Ectodermal cell (in vitro differentiated cells): ENCODE measurements around the gene NEDD9.

ENCODE experiments used
- H3K27ac ChIP-seq: 2 replicates; pipeline ENCODE4 v1.7.0; 2013; ENCODE audit warnings: mild to moderate bottlenecking, low read depth, low read length; ENCODE audit not compliant: insufficient read depth, poor library complexity, severe bottlenecking
- H3K27me3 ChIP-seq: 2 replicates; pipeline ENCODE4 v1.7.0; 2013; ENCODE audit warnings: mild to moderate bottlenecking, low read length; ENCODE audit not compliant: insufficient read depth, control insufficient read depth, poor library complexity, severe bottlenecking
- H3K36me3 ChIP-seq: one replicate; pipeline ENCODE4 v1.7.0; 2013; ENCODE audit warnings: low read length; ENCODE audit not compliant: control insufficient read depth, insufficient read depth
- H3K4me1 ChIP-seq: one replicate; pipeline ENCODE4 v1.7.0; 2013; ENCODE audit warnings: low read length; ENCODE audit not compliant: control insufficient read depth, insufficient read depth
- H3K4me3 ChIP-seq: 2 replicates; pipeline ENCODE4 v1.7.0; 2013; ENCODE audit warnings: low read depth, low read length, control low read depth; ENCODE audit not compliant: insufficient read depth
- H3K9me3 ChIP-seq: 2 replicates; pipeline ENCODE4 v1.7.0; 2013; ENCODE audit warnings: mild to moderate bottlenecking, low read length, moderate library complexity; ENCODE audit not compliant: control insufficient read depth
- WGBS, 2 experiments: methylation state at CpG; one replicate each; pipeline ENCODE4 v1.1.7; 2013; ENCODE audit warnings: missing lambda C conversion rate in 2 of 2; 5-methylcytosine and 5-hydroxymethylcytosine counted together

NEDD9 gene

DNA sequence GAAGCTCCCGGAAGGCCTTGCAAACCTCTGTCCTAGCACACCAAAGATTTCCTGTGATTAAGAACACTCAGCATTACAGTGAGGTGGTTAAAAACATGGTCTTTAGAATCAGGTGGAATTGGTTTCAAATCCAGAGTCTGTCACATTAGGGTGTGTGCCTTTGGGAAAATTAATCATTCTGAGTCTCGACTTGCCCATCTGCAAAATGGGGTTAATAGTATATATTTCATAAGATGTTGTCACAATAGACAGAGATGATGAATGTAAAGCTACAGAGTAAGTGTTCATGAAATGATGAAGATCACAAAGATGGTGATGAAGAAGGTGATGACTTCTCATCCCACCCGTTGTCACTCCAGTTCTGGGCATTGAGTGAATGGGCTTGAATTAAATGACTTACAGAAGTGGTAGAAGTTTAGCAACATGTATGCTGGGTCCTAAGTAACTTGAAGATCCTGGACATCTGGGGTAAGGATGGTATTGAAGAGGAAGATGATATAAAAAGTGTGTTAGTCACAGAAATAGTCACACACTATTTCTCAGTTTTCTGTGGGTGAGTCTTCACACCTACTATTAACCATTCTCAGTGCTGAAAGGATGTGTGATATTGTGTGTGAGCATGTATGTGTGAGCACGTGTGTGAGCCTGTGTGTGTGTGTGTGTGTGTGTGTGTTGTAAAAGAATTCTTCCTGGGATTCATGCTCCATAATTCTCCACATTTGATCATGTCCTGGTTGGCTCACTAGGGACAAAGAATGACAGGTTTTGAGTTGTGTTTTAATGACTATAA, 28.0 kb upstream of the NEDD9 start:
- no peaks in the 10 kb centered on the region for H3K27me3 ChIP-seq
- H3K36me3 ChIP-seq, result no peaks in the 10 kb centered on the region
- 93 to 98% methylated on average over 4 of the region's 4 CpGs for WGBS, 2 experiments
- no peaks in the 10 kb centered on the region for H3K9me3 ChIP-seq
- no peak overlapping the region for H3K27ac ChIP-seq
- H3K4me3 ChIP-seq, result no peak overlapping the region
- H3K4me1 ChIP-seq, result peaks cover 4% of the 10 kb centered on the region

DNA sequence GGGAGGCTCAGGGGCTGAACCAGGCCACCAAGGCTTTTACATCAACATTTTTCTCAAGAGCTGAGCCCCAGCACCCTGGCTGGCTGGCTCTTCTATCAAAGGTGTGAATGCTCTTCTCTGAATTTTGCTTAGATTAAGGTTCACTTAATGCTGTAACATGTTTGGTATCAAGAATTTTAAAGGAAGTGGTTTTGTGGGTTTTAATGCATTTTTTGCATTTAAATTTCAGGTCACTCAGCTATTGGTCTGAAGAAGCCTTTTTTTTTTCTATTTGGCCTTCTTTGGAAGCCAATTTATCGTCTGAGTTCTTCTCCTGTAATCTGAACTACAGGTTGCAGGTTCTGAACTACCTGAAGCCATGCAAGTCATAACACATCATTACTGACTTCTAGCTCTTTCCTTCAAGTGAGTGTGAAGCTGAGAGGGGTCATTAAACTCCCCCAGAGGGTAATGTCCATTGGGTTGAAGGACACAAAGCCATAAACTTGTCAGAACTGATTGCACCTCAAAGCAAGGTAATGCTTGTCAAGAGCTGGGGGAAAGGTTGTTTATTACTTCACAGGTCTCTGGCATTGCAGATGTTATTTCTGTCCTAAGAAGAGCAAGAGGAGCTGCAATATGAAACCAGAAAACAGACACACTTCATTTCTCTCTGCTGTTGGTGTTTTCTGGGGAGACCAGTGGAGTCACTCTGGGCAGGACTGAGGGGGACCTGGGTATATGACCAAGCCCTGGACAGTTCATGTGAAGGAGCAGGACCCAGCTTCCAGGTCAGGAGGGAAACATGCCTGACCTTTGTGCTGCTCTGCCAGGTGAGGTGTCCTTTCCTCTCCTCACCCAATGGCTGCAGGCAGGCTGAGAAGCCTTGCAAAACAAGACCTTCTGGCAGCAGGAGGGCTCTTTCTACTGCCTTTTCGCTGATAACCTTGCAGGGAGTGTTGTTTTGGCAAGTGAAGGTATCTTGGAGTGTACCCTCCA, 26.1 kb upstream of the NEDD9 start:
- WGBS, 2 experiments, result 76 to 84% methylated on average over 2 of the region's 2 CpGs

DNA sequence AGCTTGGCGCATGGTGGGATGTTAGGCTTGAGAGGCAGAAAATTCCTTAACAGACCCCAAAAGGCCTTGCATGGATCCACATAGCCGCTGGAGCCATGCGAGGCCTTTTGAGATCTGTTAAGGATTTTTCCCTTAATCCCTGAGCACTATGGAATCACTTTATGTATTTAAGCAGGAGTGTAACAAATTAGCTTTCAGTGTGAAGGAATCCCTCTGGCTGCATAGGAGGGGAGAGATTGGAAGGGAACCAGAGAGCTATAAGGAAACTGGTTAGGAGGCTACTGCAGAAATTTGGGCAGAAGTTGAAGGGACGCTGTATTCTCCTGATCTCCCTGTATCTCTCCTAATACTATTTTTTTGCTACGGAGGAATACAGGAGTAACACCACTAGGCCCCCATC, 23.1 kb upstream of the NEDD9 start:
- H3K9me3 ChIP-seq, result no peaks in the 10 kb centered on the region
- no peaks in the 10 kb centered on the region for H3K36me3 ChIP-seq
- H3K27ac ChIP-seq, result no peak overlapping the region
- WGBS, 2 experiments, result 94 to 95% methylated on average over 5 of the region's 5 CpGs
- H3K27me3 ChIP-seq, result no peaks in the 10 kb centered on the region
- no peaks in the 10 kb centered on the region for H3K4me1 ChIP-seq
- H3K4me3 ChIP-seq, result no peak overlapping the region

More for the DNA sequence above, 26.1 kb upstream of the NEDD9 start:
- no peaks in the 10 kb centered on the region for H3K9me3 ChIP-seq
- H3K4me1 ChIP-seq, result peaks cover 4% of the 10 kb centered on the region
- no peaks in the 10 kb centered on the region for H3K36me3 ChIP-seq
- no peak overlapping the region for H3K27ac ChIP-seq
- no peak overlapping the region for H3K4me3 ChIP-seq
- H3K27me3 ChIP-seq, result no peaks in the 10 kb centered on the region

DNA sequence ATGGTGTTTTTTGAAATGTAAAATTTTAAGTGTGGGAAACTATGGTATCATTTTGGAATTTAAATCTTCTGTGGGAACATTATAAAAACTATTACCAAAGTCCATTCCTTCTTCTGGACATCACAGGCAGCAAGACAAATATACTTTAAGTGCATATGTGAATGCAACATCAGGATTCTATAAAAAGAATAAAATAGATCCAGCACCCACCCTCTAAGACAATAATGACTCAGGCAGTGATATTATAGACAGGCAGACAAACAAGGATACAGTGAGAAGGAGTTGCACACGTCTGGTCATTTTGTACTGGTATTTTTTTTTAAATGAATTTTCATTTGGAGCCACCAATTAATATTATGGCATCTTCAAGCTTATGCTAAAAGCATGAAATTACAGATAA, 21.1 kb upstream of the NEDD9 start:
- 82 to 100% methylated on average over 1 of the region's 1 CpG for WGBS, 2 experiments
- Histone ChIP-seq H3K27ac (no peak overlapping the region), H3K27me3 (no peaks in the 10 kb centered on the region), H3K4me1 (no peaks in the 10 kb centered on the region), H3K9me3 (no peaks in the 10 kb centered on the region), H3K4me3 (no peak overlapping the region), H3K36me3 (no peaks in the 10 kb centered on the region)

DNA sequence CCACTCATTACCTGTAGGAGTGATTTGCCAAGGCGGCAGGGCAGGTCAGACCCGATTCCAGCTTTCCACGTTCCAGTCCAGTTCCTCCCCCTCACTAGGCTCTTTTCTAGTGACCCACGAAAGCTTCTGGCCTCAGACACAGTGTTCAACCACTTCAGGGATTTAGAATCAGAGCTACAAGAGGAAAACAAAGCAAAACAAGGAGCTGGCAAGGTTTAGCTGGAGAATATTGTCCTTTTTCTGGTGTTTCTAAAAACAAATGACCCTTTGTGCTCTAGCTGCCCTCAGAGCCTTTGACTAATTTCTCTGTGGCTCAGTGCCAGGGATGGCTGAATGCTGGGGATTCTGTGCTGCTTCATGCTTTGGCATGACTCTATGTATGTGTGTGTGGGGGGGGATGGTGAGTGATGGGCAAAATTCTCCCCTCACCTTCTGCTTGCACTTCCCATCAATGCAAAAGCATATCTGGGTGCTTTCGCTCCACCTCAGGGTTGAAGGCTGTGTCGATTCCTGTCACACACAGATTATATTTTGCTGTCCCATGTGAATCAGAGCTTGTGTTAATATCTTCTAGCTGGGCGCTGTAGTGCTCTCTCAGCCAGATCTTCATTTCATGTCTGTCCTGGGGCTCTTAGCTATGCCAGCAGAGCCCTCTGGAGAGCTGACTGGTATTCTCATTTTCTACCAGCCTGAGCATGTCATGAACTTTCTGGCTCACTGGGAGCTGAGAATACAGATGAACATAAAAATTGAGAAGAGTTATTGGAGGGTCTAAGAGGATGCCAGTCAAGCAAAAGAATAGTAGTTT, 19.3 kb upstream of the NEDD9 start:
- Histone ChIP-seq H3K9me3 (no peaks in the 10 kb centered on the region), H3K36me3 (no peaks in the 10 kb centered on the region), H3K27me3 (no peaks in the 10 kb centered on the region), H3K4me1 (no peaks in the 10 kb centered on the region), H3K27ac (no peak overlapping the region), H3K4me3 (no peak overlapping the region)
- WGBS, 2 experiments, result 91 to 92% methylated on average over 7 of the region's 7 CpGs

DNA sequence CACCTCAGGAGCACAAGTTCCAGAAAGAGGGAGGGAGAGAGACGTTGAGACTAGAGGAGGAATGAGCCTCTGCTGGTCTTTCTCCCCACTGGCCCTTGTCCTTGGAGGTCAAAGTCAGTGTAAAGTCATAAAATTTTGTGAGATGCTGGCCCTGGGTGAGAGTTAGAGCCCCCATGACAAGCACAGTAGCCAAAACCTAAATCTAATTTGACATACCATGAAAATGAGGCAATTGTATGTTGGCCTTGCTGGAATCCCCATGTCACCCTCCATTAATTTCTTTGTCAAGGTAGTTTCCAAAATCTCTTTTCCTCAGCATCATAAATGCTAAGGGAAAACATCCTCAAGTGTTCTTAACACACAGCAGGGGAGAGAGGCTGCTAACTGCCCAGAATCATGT, 17.6 kb upstream of the NEDD9 start:
- Histone ChIP-seq H3K36me3 (no peaks in the 10 kb centered on the region), H3K27ac (no peak overlapping the region), H3K27me3 (no peaks in the 10 kb centered on the region), H3K4me3 (no peak overlapping the region), H3K9me3 (no peaks in the 10 kb centered on the region), H3K4me1 (no peaks in the 10 kb centered on the region)
- 84 to 91% methylated on average over 1 of the region's 1 CpG for WGBS, 2 experiments

DNA sequence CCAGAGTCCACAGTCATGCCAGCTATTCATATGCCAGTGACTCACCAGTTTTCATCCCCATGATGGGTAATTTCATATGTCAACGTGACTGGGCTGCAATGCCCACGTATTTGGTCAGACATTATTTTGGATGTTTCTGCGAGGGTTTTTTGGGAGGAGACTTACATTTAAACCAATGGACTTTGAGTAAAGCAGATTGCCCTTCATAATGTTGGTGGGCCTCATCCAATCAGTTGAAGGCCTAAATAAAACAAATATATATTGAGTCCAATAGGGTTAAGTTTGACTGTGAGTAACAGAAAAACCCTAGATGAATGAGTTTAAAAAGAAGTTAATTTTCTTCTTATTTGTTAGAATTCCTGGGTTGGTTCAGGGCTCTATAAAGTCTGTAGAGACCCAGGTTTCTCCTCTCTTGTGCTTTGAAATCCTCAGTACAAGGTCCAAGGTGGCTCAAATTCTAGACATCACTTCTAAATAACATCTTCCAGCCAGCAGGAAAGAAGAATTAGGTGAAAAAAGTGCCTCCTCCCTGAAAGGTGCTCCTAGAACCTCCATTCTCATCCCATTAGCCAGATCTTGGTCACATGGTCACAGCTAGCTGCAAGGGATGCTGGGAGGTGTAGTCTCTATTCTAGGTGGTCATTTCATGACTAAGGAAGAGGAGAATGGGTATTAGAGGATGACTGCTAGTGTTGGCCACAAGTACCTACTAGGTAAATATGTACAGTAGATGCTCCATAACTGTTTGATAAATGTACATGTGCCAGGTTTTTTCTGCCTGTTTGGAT, 16.7 kb upstream of the NEDD9 start:
- Histone ChIP-seq H3K27ac (no peak overlapping the region), H3K4me1 (no peaks in the 10 kb centered on the region), H3K4me3 (no peak overlapping the region), H3K36me3 (no peaks in the 10 kb centered on the region), H3K9me3 (no peaks in the 10 kb centered on the region), H3K27me3 (no peaks in the 10 kb centered on the region)
- 96 to 97% methylated on average over 3 of the region's 3 CpGs for WGBS, 2 experiments

DNA sequence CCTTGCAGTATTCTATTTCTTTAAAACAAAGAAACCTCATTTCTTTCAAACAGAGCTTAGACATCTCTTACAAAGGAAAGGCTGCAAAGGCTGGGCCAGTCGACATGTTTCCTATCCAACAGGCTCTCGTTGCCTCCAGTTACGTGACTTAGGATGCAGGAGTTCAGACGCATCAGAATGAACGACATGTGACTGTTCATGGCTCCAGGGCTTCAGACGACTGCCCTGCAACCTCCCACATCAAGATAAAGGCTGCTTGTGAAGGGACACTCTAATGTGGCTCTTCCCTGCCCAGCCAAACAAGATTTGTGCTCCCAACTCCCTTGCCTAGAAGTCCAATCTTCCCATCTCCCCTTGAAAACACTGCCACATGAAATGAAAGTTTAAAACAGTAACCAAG, 14.3 kb upstream of the NEDD9 start:
- no peak overlapping the region for H3K4me3 ChIP-seq
- no peaks in the 10 kb centered on the region for H3K4me1 ChIP-seq
- H3K27me3 ChIP-seq, result peaks cover 8% of the 10 kb centered on the region
- 82 to 83% methylated on average over 6 of the region's 6 CpGs for WGBS, 2 experiments
- no peaks in the 10 kb centered on the region for H3K9me3 ChIP-seq
- no peak overlapping the region for H3K27ac ChIP-seq
- no peaks in the 10 kb centered on the region for H3K36me3 ChIP-seq

DNA sequence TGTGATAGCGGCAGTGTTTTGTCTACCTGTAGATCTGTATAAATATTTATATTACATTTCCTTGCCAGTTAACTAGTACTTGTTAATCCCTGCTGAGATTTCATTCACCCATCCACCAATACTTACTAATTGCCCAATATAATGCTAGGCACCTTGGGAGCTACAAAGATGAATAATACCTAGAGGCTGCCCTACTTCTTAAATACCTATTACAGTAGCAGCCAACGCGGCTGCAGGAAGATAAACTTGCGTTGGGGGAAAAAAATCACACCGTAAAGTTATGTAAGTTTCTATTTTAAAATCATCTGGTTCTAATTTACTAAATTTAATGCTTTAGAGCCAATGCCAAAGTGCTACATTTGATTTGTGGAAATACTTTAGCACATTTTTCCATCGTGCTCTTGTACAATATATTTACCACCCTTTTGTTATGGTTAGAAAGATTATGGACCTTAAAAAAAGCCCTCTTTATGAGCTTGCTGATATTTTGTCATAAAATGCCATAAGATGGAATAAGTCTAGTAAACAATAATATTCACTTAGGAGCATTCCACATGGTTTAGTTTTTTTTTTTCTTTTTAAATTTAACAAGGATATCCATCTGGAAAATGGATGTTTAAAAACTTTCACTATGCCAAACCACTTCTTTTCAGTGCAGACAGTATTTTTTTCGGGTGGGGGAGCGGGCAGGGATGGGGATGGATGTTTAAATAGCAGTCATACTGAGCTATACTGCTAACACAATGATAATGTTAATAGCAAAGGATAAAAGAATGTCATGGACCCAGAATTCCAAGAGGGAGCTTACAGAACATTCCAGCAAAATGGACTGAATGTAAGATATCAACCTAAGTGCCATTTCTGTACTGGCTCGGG, 13.2 kb upstream of the NEDD9 start:
- Histone ChIP-seq H3K36me3 (no peaks in the 10 kb centered on the region), H3K9me3 (no peaks in the 10 kb centered on the region), H3K4me1 (no peaks in the 10 kb centered on the region), H3K27me3 (peaks cover 8% of the 10 kb centered on the region), H3K27ac (no peak overlapping the region), H3K4me3 (no peak overlapping the region)
- WGBS, 2 experiments, result 97% methylated on average over 3 to 5 of the region's 9 CpGs
